NOMO-1 (cell line): ENCODE results near the gene TOB2.
A peak's percentile ranks its signal among the peaks of the same experiment; 100 is the strongest.
"Not testable (repeated sequence)": the region's sequence is repeated elsewhere in the genome, so short reads cannot be mapped to it uniquely, and the experiment has no call there.

ENCODE experiments used
- DNase-seq, 2 experiments: peaks; one replicate each; lab custom pipeline; 2025; ENCODE audit not compliant: unreplicated experiment in 2 of 2; lab: John Stamatoyannopoulos, UW

The TOB2 gene

GRCh38 chr22:41429951-41430332 is 16.7 kb downstream of the TOB2 start:
- no peak for DNase-seq

DNA sequence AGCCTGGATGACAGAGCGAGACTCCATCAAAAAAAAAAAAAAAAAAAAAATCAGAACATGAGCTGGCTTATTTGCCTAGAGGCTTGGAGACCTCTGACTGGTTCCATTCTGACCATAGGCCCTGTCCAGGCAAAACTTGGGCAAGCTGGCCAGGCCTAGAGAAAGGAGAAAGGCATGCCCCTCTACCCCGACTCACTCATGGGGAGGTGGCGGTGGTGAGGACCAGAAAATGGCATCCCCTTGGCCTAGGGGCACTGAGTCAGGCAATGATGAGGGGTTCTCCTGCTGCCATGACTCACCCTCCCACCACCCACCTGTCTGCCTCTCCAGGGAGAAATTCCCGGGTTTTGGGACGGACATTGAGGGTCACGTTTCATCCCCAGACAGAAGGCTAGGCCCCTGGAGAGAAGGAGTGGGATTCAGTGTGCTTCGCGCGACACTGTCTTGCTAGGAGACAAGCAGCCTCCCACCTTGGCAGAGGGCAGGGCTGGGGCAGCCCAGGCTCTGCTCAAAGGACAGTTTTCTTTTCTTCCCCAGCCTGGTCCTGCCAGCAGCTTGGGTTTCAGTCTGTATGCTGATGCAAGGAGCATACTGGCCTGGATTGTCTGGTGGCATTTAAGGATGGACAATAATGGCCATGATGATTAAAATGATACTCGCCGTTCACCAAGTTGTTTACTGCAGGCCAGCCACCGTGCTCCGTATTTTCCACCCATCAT is 17.2 kb downstream of the TOB2 start:
- no peak for DNase-seq

DNA sequence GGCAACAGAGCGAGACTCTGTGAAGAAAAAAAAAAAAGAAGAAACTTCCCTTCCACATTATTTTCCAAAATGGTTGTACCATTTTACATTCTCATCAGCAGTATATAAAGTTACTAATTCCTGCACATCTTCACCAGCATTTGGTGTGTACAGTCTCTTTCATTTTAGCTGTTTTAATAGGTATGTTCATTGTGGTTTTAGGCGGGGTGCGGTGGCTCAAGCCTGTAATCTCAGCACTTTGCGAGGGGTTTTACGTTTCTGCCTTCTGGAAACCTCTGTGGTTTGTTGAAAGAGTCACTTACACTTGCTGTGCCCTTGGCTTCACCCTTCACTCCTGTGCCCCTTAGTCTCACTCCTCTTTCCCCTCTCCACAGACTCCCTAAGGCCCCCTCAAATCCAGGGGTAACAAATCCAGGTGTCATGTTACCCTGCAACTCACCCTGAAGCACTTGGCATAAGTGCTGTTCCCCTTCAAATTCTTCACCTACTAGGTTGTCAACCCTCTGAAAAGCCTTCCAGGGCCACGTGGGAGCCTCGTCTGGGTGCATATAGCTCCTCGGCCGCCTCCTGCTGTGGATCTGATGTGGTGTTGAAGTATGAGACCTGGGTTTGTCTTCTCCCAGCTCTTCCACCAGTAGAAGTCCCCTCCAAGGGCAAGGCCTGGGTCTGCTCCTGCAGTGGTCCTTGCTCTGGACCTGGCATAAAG is 20.8 kb downstream of the TOB2 start:
- no peak for DNase-seq

DNA sequence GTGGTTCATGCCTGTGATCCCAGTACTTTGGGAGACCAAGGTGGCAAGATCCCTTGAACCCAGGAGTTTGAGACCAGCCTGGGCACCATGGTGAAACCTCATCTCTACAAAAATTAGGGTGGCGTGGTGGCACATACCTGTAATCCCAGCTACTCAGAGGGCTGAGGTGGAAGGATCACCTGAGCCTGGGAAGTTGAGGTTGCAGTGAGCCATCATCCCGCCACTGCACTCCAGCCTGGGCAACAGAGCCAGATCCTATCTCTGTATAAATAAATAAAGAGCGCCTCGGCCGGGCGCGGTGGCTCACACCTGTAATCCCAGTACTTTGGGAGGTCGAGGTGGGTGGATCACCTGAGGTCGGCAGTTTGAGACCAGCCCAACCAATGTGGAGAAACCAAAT is 27.9 kb downstream of the TOB2 start:
- no peak for DNase-seq

GRCh38 chr22:41417622-41418390 is 28.8 kb downstream of the TOB2 start:
- no peak for DNase-seq

DNA sequence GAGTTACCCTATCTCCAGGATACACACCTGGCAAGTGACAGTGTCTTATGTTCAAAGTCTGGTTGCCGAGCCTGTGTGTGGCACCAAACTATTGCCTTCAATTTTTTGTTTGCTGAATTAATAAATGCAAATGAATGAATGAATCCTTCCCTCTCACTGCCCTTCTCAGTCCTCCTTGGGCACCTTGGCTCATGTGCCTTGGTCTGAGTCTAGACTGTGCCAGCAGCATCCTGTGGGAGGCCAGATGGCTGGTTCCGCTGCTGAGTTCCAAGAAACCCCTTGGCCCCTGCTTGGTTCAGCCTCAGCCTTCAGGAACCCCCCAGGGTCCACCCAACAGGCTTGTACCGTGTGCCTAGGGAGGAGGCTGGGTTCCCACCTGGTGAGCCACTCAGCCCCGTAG is 31.0 kb downstream of the TOB2 start:
- DNase-seq = no peak

DNA sequence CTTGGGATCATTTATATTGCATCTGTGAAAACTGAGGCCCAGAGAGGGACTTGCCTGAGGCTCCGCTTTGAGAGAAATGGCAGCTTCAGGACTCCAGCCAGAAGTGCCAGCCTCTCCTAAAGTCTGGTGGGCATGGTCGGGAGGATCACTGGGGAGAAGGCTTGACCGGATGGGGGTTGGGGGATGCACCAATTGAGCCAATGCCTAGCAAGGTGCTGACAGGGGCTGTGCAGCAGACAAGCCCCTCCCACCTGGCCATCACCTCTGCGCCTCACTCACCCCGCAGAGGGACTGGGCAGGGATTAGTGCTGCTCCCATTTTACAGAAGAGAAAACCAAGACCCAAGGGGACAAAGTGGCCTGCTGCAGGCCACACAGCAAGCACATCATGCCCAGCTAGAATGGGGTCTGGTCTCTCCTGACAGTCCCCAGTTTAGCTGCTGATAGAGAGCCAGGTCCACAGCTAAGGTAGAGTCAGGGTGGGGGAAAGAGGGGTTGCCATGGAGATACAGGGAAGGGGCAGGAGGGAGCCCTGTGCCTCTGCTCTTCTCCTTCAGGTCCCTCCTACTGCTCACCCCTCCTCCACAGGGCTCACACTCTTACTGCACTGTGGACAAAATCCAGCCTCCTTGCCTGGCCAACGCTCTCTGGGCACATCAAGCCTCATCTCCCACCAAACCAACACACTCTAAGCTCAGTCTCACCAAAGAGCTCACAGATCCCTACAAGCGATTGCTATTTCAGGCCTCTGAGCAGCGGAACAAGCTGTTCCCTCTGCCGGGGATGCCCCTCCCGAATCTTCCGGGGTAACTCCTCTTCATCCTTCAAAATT is 35.4 kb downstream of the TOB2 start:
- no peak for DNase-seq

GRCh38 chr22:41410311-41410751 is 36.3 kb downstream of the TOB2 start:
- no peak for DNase-seq

DNA sequence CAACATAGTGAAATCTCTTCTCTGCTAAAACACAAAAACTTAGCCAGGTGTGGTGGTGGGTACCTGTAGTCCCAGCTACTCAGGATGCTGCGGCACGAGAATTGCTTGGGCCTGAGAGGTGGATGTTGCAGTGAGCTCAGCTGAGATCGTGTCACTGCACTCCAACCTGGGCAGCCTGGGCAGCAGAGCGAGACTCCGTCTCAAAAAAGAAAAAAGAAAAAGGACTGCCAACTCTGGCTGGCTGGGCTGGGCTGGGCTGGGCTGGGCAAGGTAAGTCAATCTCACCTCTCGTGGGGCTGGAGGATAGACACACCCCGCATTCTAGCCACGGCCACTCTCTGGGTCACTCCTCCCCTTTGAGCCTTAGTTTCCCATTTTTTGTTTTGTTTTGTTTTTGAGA is 37.9 kb downstream of the TOB2 start:
- no peak for DNase-seq

DNA sequence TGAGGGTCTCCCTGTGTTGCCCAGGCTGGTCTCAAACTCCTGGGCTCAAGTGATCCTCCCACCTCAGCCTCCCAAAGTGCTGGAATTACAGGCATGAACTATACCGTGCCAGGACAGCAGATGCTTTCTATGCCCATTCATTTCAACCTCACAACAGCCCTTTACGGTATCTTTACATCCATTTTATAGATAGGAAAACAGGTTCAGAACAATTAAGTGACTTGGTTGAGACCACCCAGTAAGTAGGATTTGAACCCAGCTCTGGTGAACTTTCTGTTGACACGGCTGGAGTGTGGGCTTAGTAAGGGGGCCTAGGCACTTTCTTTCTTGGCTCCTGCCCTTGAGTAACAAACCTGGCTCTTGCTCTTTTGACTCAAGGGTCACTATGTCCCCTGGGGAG is 39.2 kb downstream of the TOB2 start:
- DNase-seq = no peak

DNA sequence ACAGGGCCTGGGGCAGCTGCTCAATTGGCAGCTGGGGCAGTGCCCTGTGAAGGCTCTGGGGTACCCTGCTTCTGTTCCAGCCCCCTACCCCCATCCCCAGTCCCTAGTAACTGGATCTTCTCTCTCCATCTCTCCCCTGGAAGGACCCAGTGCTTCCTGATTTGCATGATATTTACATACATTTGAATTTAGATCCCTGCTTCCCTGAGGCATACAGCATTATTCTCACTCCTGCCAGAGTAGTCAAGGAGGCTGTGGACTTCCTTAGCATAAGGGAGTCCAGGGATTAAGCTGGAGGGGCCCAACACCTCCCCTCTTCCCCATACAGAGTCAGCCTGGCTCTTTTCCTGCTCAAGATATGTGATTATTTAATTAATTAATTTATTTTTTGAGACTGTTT is 40.2 kb downstream of the TOB2 start:
- DNase-seq = no peak

DNA sequence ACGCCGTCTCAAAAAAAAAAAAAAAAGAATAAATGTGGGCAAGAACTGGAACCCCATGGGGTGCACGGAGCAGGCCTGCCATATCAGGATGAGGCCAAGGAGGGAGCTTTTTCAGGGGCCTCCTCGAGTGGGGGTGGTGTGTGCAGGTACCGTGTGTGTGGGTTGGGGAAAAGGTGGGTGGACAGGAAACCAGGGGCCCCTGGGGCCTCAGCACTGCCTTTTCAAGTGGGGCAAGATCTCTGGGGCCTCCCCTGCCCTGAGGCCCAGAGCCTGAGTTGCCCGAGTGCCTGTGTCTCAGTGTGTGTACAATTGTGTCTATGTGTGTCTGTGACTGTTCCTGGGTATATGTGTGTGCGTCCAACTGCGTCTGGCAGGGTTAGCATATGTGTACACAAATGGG is 41.0 kb downstream of the TOB2 start:
- no peak for DNase-seq

DNA sequence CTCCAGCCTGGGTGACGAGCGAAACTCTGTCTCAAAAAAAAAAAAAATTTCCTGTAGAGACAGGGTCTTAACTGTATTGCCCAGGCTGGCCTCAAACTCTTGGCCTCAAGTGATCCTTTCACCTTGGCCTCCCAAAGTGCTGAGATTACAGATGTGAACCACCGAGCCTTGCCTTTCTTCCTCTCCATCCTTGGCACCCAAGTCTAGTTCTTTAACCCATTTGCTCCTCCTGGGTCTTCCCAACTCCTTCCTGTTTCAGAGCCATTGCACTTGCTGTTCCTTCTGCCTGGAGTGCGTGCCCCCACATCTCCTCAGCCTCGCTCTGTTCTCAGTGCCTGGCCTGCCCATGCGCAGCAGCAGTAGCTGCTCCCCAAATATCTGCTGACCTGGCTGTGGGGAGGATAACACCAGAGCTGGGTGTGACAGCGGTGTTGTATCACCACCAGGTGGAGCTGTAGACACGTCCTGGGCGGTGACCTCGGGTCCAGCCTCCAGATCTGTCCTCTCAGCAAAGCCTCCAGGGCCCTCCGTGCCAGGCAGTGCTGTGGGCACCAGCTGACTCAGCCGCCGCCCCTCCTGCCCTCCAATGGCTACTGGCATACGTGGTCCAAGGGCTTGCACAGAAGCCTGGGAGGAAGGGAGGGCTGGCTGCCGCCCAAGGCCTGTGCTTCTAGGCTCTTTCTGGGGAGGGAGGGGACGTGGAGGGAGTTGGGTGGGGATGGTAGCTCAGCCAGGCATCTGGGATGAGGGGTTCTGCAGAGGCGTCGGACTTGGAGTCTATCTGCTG is 42.9 kb downstream of the TOB2 start:
- peak; percentile 67 to 75 for DNase-seq

DNA sequence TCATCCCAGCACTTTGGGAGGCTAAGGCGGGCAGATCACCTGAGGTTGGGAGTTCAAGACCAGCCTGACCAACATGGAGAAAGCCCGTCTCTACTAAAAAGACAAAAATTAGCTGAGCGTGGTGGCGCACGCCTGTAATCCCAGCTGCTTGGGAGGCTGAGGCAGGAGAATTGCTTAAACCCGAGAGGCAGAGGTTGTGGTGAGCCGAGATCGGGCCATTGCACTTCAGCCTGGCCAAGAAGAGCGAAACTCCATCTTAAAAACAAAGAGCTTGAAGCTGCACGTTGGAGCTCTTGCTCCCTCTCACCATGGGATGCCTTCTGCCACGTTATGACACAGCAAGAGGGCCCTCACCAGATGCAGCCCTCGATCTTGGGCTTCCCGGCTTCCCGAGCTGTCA is 43.8 kb downstream of the TOB2 start:
- DNase-seq = not testable (repeated sequence)

DNA sequence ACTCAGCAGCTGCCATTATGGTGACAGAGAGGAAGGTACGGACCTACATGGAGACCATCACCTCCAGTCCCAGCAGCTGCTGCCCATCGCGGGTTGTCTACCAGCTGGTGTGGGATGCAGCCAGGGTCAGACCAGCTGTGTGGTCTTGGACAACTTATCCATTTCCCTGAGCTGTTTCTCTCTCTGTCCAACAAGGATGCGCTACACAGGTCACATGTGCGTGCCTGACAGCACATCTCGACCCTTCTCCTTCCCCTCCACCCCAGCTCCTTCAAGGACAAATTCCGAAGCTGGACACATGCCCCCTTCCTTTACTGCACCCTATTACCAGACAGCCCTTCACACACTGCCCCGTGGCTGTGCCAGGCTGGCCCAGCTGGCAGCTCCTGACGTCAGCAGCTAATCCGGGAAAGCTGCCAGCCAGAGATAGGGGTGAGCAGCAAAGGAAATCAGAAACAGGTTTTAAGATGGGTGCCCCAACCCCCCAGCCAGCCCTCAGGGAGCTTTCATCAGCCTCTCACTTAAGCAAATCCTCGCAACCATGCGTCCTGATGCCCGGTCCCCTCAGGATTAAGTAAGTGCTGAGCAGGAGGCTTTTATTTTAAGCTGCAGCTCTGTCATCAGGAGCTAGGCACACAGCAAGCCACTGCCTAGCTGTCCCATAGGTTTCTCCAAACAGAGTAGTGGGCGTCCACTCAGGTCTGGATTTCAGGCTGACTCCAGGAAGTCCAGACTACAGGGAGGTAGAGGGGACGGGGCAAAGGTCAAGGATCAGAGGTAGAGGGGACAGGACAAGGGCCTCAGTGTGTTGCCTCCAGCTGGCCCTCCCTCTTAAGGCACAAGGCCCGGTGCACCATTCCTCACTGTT is 44.6 kb downstream of the TOB2 start:
- no peak for DNase-seq

DNA sequence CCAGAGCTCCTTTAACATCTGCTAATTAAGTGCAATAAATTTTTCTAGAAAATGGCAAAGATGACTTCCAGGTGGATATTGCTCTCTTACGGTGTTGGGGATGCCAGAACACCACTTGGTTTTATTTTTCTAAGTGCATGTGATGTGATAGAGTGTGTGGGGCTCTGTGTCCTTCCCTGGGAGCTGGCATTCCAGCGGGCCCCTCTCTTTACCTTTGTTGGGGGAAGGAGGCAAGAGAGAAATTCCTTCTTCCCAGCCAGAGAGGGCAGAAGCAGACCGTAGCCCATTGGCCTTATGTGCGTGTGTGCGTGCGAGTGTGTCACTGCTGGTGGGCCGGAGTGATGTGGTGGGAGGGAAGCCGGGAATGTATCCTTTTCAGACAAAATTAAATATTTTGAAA is 47.7 kb downstream of the TOB2 start:
- DNase-seq = no peak

GRCh38 chr22:41397143-41397811 is 49.3 kb downstream of the TOB2 start:
- no peak for DNase-seq

DNA sequence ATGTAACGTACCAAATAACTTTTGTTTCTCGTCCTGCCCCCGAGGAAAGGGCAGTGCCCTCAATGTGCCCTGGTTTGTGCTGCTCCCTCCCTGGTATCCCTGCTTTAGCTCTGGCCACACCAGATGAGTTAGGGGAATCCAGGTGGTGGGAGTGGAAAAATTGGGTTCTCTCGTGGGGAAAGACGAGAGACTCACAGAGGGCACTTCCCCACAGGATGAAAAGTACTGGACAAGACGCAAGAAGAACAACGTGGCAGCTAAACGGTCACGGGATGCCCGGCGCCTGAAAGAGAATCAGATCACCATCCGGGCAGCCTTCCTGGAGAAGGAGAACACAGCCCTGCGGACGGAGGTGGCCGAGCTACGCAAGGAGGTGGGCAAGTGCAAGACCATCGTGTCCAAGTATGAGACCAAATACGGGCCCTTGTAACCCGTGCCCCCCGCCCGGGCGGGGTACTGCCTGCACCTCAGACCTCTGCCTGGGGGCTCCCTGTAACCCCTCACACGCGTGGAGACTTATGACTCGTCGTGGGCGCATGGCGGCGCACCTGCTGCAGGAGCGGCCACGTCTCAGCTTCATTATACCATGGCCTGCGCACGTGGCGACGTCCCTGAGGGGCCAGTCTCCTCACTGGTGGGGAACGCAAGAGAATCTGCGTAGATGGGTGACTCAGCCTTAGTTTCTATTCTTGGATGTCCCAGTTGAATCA is 50.9 kb downstream of the TOB2 start:
- DNase-seq = no peak
